ENCODE results near the gene SART3. TPM values are rescaled to one million over a fixed set of nuclear protein-coding genes. Genes with fewer than 3 reads are reported as not detected.
"Not testable (repeated sequence)": the region's sequence is repeated elsewhere in the genome, so short reads cannot be mapped to it uniquely, and the experiment has no call there.

The SART3 gene
- total and polyA plus RNA-seq, 10 of the 15 experiments (the other 5 are each of a cell fraction or from before 2014, with no cell fraction given): 8.8 to 179 (median 54.9) TPM

DNA sequence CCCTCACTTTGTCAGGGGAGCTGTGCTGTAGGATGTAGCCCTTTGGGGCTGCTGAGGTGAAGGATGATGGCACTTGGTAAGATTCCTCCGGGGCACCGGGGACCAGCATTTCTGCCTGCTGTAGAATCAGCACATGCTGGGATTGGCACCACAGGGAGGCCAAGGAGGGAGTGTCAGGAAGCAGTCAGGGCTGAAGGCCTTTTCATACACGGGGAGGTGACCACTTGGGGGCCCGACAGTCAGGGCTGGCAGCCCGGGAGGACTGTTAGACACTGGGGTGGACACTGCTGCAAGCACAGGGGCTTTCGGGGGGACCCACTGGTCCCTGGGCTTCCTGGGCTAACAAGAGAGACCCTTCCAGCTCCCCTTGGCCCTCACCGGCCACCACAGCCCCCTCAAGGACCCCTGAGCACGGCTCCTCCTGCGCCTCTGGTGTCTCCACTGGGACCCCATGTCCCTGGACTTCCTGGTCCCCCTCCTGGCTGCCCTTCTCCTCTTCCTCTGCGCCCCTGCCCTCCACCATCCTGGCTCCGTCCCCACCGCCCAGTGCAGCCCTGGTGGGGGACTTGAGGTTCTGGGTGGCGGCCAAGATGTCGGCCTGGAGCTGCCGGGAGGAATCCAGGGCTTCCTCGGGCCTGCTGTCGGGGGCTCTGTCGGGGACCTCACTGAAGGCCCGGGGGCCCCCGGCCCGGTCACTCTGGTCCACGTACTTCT, 30.5 kb upstream of the SART3 start:
- TF ChIP-seq NFYB (IDR thresholded peaks at IDR 0.05; ENCODE audit: insufficient read depth, low read depth, low read length): no peak
- TF ChIP-seq, protein P1, sequence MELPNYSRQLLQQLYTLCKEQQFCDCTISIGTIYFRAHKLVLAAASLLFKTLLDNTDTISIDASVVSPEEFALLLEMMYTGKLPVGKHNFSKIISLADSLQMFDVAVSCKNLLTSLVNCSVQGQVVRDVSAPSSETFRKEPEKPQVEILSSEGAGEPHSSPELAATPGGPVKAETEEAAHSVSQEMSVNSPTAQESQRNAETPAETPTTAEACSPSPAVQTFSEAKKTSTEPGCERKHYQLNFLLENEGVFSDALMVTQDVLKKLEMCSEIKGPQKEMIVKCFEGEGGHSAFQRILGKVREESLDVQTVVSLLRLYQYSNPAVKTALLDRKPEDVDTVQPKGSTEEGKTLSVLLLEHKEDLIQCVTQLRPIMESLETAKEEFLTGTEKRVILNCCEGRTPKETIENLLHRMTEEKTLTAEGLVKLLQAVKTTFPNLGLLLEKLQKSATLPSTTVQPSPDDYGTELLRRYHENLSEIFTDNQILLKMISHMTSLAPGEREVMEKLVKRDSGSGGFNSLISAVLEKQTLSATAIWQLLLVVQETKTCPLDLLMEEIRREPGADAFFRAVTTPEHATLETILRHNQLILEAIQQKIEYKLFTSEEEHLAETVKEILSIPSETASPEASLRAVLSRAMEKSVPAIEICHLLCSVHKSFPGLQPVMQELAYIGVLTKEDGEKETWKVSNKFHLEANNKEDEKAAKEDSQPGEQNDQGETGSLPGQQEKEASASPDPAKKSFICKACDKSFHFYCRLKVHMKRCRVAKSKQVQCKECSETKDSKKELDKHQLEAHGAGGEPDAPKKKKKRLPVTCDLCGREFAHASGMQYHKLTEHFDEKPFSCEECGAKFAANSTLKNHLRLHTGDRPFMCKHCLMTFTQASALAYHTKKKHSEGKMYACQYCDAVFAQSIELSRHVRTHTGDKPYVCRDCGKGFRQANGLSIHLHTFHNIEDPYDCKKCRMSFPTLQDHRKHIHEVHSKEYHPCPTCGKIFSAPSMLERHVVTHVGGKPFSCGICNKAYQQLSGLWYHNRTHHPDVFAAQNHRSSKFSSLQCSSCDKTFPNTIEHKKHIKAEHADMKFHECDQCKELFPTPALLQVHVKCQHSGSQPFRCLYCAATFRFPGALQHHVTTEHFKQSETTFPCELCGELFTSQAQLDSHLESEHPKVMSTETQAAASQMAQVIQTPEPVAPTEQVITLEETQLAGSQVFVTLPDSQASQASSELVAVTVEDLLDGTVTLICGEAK (IDR thresholded peaks at IDR 0.05; ENCODE audit: borderline replicate concordance): no peak
- TF ChIP-seq IKZF2 (IDR thresholded peaks at IDR 0.05): no peak
- no peak for TF ChIP-seq TARDBP (IDR thresholded peaks at IDR 0.05; ENCODE audit: borderline replicate concordance)
- TF ChIP-seq BRCA1 (IDR thresholded peaks at IDR 0.05; ENCODE audit: low read depth, low read length): no peak
- TF ChIP-seq KLF5 (IDR thresholded peaks at IDR 0.05; ENCODE audit: partially characterized antibody): no peak
- no peak for TF ChIP-seq EZH2 (IDR thresholded peaks at IDR 0.05; ENCODE audit: borderline replicate concordance, control insufficient read depth, low read depth, low read length)
- TF ChIP-seq ZNF24 (IDR thresholded peaks at IDR 0.05): no peak
- no peaks in the 10 kb centered on the region for H3K4me1 ChIP-seq (ENCODE audit: control insufficient read depth, insufficient read depth, low read length)
- POLR2A ChIA-PET: no interaction called here
- H3K4me2 ChIP-seq (ENCODE audit: control insufficient read depth, insufficient read depth): no peak overlapping the region
- in situ Hi-C loops (cut with MboI) (no loop called here), intact Hi-C loops (cut with micrococcal nuclease; ENCODE audit: unreplicated experiment) (no loop called here)
- H3K79me2 ChIP-seq (ENCODE audit: control insufficient read depth, insufficient read depth, low read length): no peaks in the 10 kb centered on the region
- DNase-seq (ENCODE audit: low read depth, low spot score) (no peak), FAIRE-seq (no peak), ATAC-seq (no peak)
- SMC1A ChIA-PET (ENCODE audit: uncharacterized antibody, unreplicated experiment): no interaction called here
- H4K20me1 ChIP-seq (ENCODE audit: control insufficient read depth, insufficient read depth): no peaks in the 10 kb centered on the region
- H3K4me3 ChIP-seq: no peak overlapping the region
- CTCF ChIA-PET: no interaction called here
- WGBS (ENCODE audit: insufficient coverage, insufficient replicate concordance, low lambda C conversion rate, missing lambda C conversion rate): 69% methylated on average over 22 of the region's 22 CpGs
- no peak overlapping the region for H3K9ac ChIP-seq (ENCODE audit: control insufficient read depth, insufficient read depth, low read length)
- RAD21 ChIA-PET (ENCODE audit: unreplicated experiment): no interaction called here
- H3K9me3 ChIP-seq (replicated peaks; ENCODE audit: control insufficient read depth, insufficient read depth, low read length): no peaks in the 10 kb centered on the region
- no peaks in the 10 kb centered on the region for H3K36me3 ChIP-seq (ENCODE audit: control insufficient read depth in 2 of 2, insufficient read depth in 2 of 2, low read length in 1 of 2)
- no TSS peak for BruUV-seq (replicated peaks)
- no peaks in the 10 kb centered on the region for H3K27me3 ChIP-seq (replicated peaks in 1 of 2; ENCODE audit: control insufficient read depth in 2 of 2, insufficient read depth in 2 of 2, low read length in 1 of 2)
- H2AFZ ChIP-seq (ENCODE audit: control insufficient read depth, low read depth, low read length): no peak overlapping the region
- H3K27ac ChIP-seq (ENCODE audit: control insufficient read depth, insufficient read depth): no peak overlapping the region

DNA sequence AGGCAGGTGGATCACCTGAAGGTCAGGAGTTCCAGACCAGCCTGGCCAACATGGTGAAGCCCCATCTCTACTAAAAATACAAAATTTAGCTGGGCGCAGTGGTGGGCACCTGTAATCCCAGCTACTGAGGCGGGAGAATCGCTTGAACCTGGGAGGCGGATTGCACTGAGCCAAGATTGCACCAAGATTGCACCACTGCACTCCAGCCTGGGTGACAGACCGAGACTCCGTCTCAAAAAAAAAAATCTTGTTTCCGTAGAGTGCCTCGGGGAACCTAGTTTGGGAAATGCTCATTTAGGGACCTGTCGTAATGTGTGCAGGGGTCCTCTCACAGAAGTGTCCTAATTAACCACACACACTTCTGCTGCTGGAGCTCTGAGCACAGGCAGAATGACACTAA, 29.5 kb upstream of the SART3 start:
- ATAC-seq; H3K27ac ChIP-seq (ENCODE audit: control insufficient read depth, insufficient read depth); BruUV-seq (replicated peaks); RAD21 ChIA-PET (ENCODE audit: unreplicated experiment); H3K36me3 ChIP-seq (ENCODE audit: control insufficient read depth in 2 of 2, insufficient read depth in 2 of 2, low read length in 1 of 2); H3K9me3 ChIP-seq (replicated peaks; ENCODE audit: control insufficient read depth, insufficient read depth, low read length); intact Hi-C loops (cut with micrococcal nuclease; ENCODE audit: unreplicated experiment); H3K4me3 ChIP-seq; H3K79me2 ChIP-seq (ENCODE audit: control insufficient read depth, insufficient read depth, low read length); H3K27me3 ChIP-seq (replicated peaks in 1 of 2; ENCODE audit: control insufficient read depth in 2 of 2, insufficient read depth in 2 of 2, low read length in 1 of 2); H4K20me1 ChIP-seq (ENCODE audit: control insufficient read depth, insufficient read depth); SMC1A ChIA-PET (ENCODE audit: uncharacterized antibody, unreplicated experiment); H3K4me1 ChIP-seq (ENCODE audit: control insufficient read depth, insufficient read depth, low read length); DNase-seq (ENCODE audit: low read depth, low spot score); H2AFZ ChIP-seq (ENCODE audit: control insufficient read depth, low read depth, low read length); POLR2A ChIA-PET; FAIRE-seq; H3K4me2 ChIP-seq (ENCODE audit: control insufficient read depth, insufficient read depth); H3K9ac ChIP-seq (ENCODE audit: control insufficient read depth, insufficient read depth, low read length); in situ Hi-C loops (cut with MboI): not testable (repeated sequence)
- WGBS (ENCODE audit: insufficient coverage, insufficient replicate concordance, low lambda C conversion rate, missing lambda C conversion rate): 78% methylated on average over 8 of the region's 9 CpGs
- CTCF ChIA-PET: interaction anchor here (1.4 kb wide), 1 partner anchor 14 kb away, joined by 3 read pairs; no protein-coding TSS in a partner anchor

All from GM12878 (cell line).